K562 (cell line): ENCODE data around the gene TRPC5OS. TPM values are rescaled to one million over a fixed set of nuclear protein-coding genes. Genes with fewer than 3 reads are reported as not detected.

ENCODE experiments used
- ATAC-seq: fragments of 200-7000 bp; cut with Tn5 transposase; 3 replicates; pipeline ENCODE4 v1.9.1; 2020; ENCODE audit warnings: moderate library complexity
- BruUV-seq: library from RNA; stranded (reverse); fragments of 400-500 nt; replicated peaks from 2 replicates; lab custom pipeline; 2021; lab: Mats Ljungman, UMichigan
- CTCF ChIA-PET: fragments of 300-600 bp; formaldehyde crosslinking; extraction: SDS; loops from one replicate; lab custom pipeline; 2021; ENCODE audit warnings: low intra/inter-chr PET ratio; lab: Yijun Ruan, JAX
- POLR2A ChIA-PET: fragments of 300-600, 350-650 bp; sonication (Branson Sonifier 250); formaldehyde crosslinking; extraction: SDS; loops from one replicate; lab custom pipeline; 2021; ENCODE audit warnings: antibody characterized with exemption, inconsistent platforms; lab: Yijun Ruan, JAX
- DNase-seq, 4 experiments: peaks; one replicate each; pipeline versions ENCODE4 v3.0.0 to v3.0.0-alpha.2; 2011 to 2018; ENCODE audit warnings: low spot score in 3 of 4, mixed read lengths in 3 of 4; ENCODE audit errors: extremely low read depth in 1 of 4
- FAIRE-seq: peaks from 2 replicates; lab custom pipeline; 2011; peaks lifted over from hg19 to GRCh38; lab: Jason Lieb, UNC
- H2AFZ ChIP-seq: 2 replicates; pipeline ENCODE4 v1.6.0; 2011; ENCODE audit warnings: low read depth, low read length, control low read depth, inconsistent platforms
- H3K27ac ChIP-seq: fragments of 200-600 bp; 3 replicates; pipeline ENCODE4 v1.8.0; 2011; ENCODE audit warnings: low read depth, mild to moderate bottlenecking, control low read depth, inconsistent platforms, low read length, moderate library complexity, mixed read lengths; ENCODE audit errors: extremely low read depth
- H3K27me3 ChIP-seq, 2 experiments: fragments of 300-600 bp in 1 of 2; 2 replicates in 1 of 2; 3 replicates in 1 of 2; pipeline versions ENCODE4 v1.6.0 to v1.8.0; 2011; ENCODE audit warnings: inconsistent platforms in 2 of 2, low read length in 2 of 2, mild to moderate bottlenecking in 1 of 2, mixed read lengths in 1 of 2, moderate library complexity in 1 of 2; ENCODE audit not compliant: control insufficient read depth in 2 of 2, insufficient read depth in 2 of 2
- H3K36me3 ChIP-seq: fragments of 300-600 bp; 3 replicates; pipeline ENCODE4 v1.8.0; 2011; ENCODE audit warnings: mild to moderate bottlenecking, low read length, inconsistent platforms; ENCODE audit not compliant: control insufficient read depth, insufficient read depth
- H3K4me1 ChIP-seq, 2 experiments: fragments of 200-600 bp in 1 of 2; replicated peaks in 1 of 2; 2 replicates in 1 of 2; 3 replicates in 1 of 2; pipeline versions ENCODE4 v1.5.1 to v1.8.0; 2011; ENCODE audit warnings: inconsistent platforms in 2 of 2, low read length in 2 of 2, mild to moderate bottlenecking in 1 of 2, mixed read lengths in 1 of 2, moderate library complexity in 1 of 2; ENCODE audit not compliant: control insufficient read depth in 2 of 2, insufficient read depth in 2 of 2
- H3K4me2 ChIP-seq: 2 replicates; pipeline ENCODE4 v1.6.1; 2011; ENCODE audit warnings: low read length, control low read depth, inconsistent platforms, mixed read lengths; ENCODE audit not compliant: insufficient read depth
- H3K4me3 ChIP-seq: fragments of 200-600 bp; sonication (generic), shearing (Covaris generic); 2 replicates; pipeline ENCODE4 v1.5.1; 2016; ENCODE audit warnings: control low read depth, inconsistent platforms
- H3K79me2 ChIP-seq: fragments of 200-600 bp; 3 replicates; pipeline ENCODE4 v1.8.0; 2011; ENCODE audit warnings: low read length, inconsistent platforms; ENCODE audit not compliant: control insufficient read depth, insufficient read depth
- H3K9ac ChIP-seq, 2 experiments: 2 replicates each; pipeline versions ENCODE4 v1.6.0 to v1.6.1; 2011; ENCODE audit warnings: low read depth in 2 of 2, low read length in 2 of 2, control low read depth in 1 of 2, inconsistent platforms in 1 of 2, mild to moderate bottlenecking in 1 of 2, mixed read lengths in 1 of 2; ENCODE audit not compliant: insufficient read depth in 1 of 2
- H3K9me1 ChIP-seq: one replicate; pipeline ENCODE4 v1.6.0; 2011; ENCODE audit warnings: inconsistent platforms, mild to moderate bottlenecking, low read length, moderate library complexity; ENCODE audit not compliant: control insufficient read depth, insufficient read depth
- H3K9me3 ChIP-seq: replicated peaks from 2 replicates; pipeline ENCODE4 v1.5.1; 2011; ENCODE audit warnings: low read depth, low read length, inconsistent platforms; ENCODE audit not compliant: control insufficient read depth, insufficient read depth
- H4K20me1 ChIP-seq: replicated peaks from 2 replicates; pipeline ENCODE4 v1.6.1; 2011; ENCODE audit warnings: low read length, inconsistent platforms, mixed read lengths; ENCODE audit not compliant: control insufficient read depth, insufficient read depth
- MYNN ChIP-seq, 2 experiments: sonication (generic); formaldehyde crosslinking in 1 of 2; IDR thresholded peaks; 2 replicates each; pipeline versions ENCODE4 v1.5.0 to v1.6.1; 2016 to 2020; ENCODE audit warnings: antibody characterized with exemption in 1 of 2, missing genetic modification reagents in 1 of 2
- REST ChIP-seq, 2 experiments: fragments of 450-650 bp; formaldehyde crosslinking in 1 of 2; IDR thresholded peaks; 2 replicates each; pipeline versions ENCODE4 v1.4.0 to v1.6.1; 2014 to 2020; ENCODE audit warnings: mild to moderate bottlenecking in 2 of 2, borderline replicate concordance in 1 of 2, low read depth in 1 of 2
- SMC3 ChIP-seq: conservative IDR thresholded peaks from 2 replicates; pipeline ENCODE4 v1.6.1; 2011; ENCODE audit warnings: low read depth, low read length, improper control_type of control experiment; ENCODE audit not compliant: insufficient read depth
- ZNF316 ChIP-seq: fragments of 450-650 bp; IDR thresholded peaks from 2 replicates; pipeline ENCODE4 v1.6.1; 2016
- WGBS: fragments of 100-300 bp; shearing (Covaris generic); methylation state at CpG from one replicate; pipeline ENCODE4 v1.1.6; 2016; ENCODE audit warnings: low coverage, mixed read lengths; ENCODE audit not compliant: insufficient coverage; ENCODE audit errors: missing lambda C conversion rate; 5-methylcytosine and 5-hydroxymethylcytosine counted together
- in situ Hi-C: fragments of 300-500 bp; cut with MboI; formaldehyde crosslinking; loops from 4 replicates; pipeline ENCODE4 v1.15.0; 2018; ENCODE audit warnings: inconsistent platforms, mixed read lengths
- intact Hi-C: fragments of 100-400 bp; cut with micrococcal nuclease; formaldehyde crosslinking; loops from 2 replicates; pipeline ENCODE4 v1.14.2; 2022
- polyA plus RNA-seq, 8 experiments: library from polyadenylated mRNA; depleted of rRNA in 4 of 8; stranded (reverse) in 5 of 8; unstranded in 3 of 8; fragments of >200 nt; fragmentation: Nextera tagmentation in 2 of 8; fragmentation: Illumina TruSeq in 1 of 8; extraction: Ambion mirVana in 2 of 8; extraction: Trizol in 1 of 8; gene quantifications; 2 replicates each; pipeline versions ENCODE4 v1.2.1 to v1.2.3, GENCODE V29; 2011 to 2014; ENCODE audit warnings: inconsistent platforms in 1 of 8, missing spikeins in 1 of 8
- total RNA-seq, 7 experiments: library from RNA; depleted of rRNA in 6 of 7; stranded (reverse); fragments of >200 nt in 6 of 7; fragmentation: Illumina TruSeq in 2 of 7; extraction: Trizol in 2 of 7; gene quantifications; 2 replicates each; pipeline versions ENCODE4 v1.2.1 to v1.2.3, GENCODE V29; 2011 to 2021; ENCODE audit warnings: low replicate concordance in 1 of 7

TRPC5OS gene
- total and polyA plus RNA-seq, 9 of the 15 experiments (the other 6 are each of a cell fraction or from before 2014, with no cell fraction given) = not detected

GRCh38 chrX:111868726-111869638 lies 7.0 kb upstream of the TRPC5OS start:
- FAIRE-seq (no peak), DNase-seq (no peak)
- Histone ChIP-seq H3K9me1 (no peaks in the 10 kb centered on the region), H3K4me1 (no peaks in the 10 kb centered on the region), H3K27me3 (no peaks in the 10 kb centered on the region), H3K27ac (no peak overlapping the region), H3K9me3 (no peaks in the 10 kb centered on the region), H3K4me2 (no peak overlapping the region)
- no TSS peak for BruUV-seq
- CTCF ChIA-PET = interaction anchor here (1.4 kb wide), 1 partner anchor 773 kb away, joined by 3 read pairs; no protein-coding TSS in a partner anchor
- TF ChIP-seq MYNN (IDR thresholded peaks at IDR 0.05) = no peak
- no peak for TF ChIP-seq MYNN (CRISPR knock-in tag; IDR thresholded peaks at IDR 0.05)
- TF ChIP-seq ZNF316 = peak; percentile 30; the same call in 1 of the 2 replicates
- TF ChIP-seq, all 486 proteins: peak for 1
- no peak for ATAC-seq
- Histone ChIP-seq H4K20me1 (no peaks in the 10 kb centered on the region), H2AFZ (no peak overlapping the region), H3K79me2 (no peaks in the 10 kb centered on the region), H3K4me3 (no peak overlapping the region), H3K36me3 (no peaks in the 10 kb centered on the region), H3K9ac (no peak overlapping the region)
- POLR2A ChIA-PET = interaction anchor here (1.0 kb wide), 1 partner anchor 14 kb away, joined by 3 read pairs; no protein-coding TSS in a partner anchor
- in situ Hi-C loops (no loop called here), intact Hi-C loops (loop anchor here (2.0 to 10.0 kb wide), 3 partner anchors 176 to 774 kb away; no protein-coding TSS in a partner anchor)
- 2% methylated on average over 5 of the region's 5 CpGs for WGBS

GRCh38 chrX:111869639-111870034 lies 6.3 kb upstream of the TRPC5OS start:
- in situ Hi-C loops (no loop called here), intact Hi-C loops (loop anchor here (2.0 to 10.0 kb wide), 3 partner anchors 175 to 773 kb away; no protein-coding TSS in a partner anchor)
- H3K36me3 ChIP-seq = no peaks in the 10 kb centered on the region
- H3K4me1 ChIP-seq = no peaks in the 10 kb centered on the region
- ATAC-seq (peak; percentile 86), DNase-seq (peak; percentile 15 to 28 (median 23)), FAIRE-seq (peak; percentile 74)
- H3K9me1 ChIP-seq = no peaks in the 10 kb centered on the region
- no peak overlapping the region for H3K4me2 ChIP-seq
- H3K4me3 ChIP-seq = no peak overlapping the region
- ChIA-PET POLR2A (interaction anchor here (1.0 kb wide), 1 partner anchor 15 kb away, joined by 3 read pairs; no protein-coding TSS in a partner anchor), CTCF (interaction anchor here (1.4 kb wide), 1 partner anchor 773 kb away, joined by 3 read pairs; no protein-coding TSS in a partner anchor)
- H3K9ac ChIP-seq = no peak overlapping the region
- H3K27ac ChIP-seq = no peak overlapping the region
- no peaks in the 10 kb centered on the region for H3K9me3 ChIP-seq
- H3K79me2 ChIP-seq = no peaks in the 10 kb centered on the region
- 0% methylated on average over 1 of the region's 1 CpG for WGBS
- no peaks in the 10 kb centered on the region for H4K20me1 ChIP-seq
- no peak overlapping the region for H2AFZ ChIP-seq
- H3K27me3 ChIP-seq = no peaks in the 10 kb centered on the region
- BruUV-seq = no TSS peak
- TF ChIP-seq REST (IDR thresholded peaks at IDR 0.05; ENCODE audit: borderline replicate concordance) = peak; percentile 17; the same call in 1 of the 2 replicates
- no peak for TF ChIP-seq REST (CRISPR knock-in tag; IDR thresholded peaks at IDR 0.05; ENCODE audit: low read depth)
- TF ChIP-seq SMC3 = peak; percentile 51
